ENCODE results near the gene C1S.

C1S gene

GRCh38 chr12:7116916-7117315 is 56.4 kb downstream of the C1S start:
- H2BK12ac ChIP-seq (ENCODE audit: low read length) = no peak overlapping the region
- no CpG with 5 or more reads among the region's 9 CpGs for WGBS (ENCODE audit: extremely low coverage, insufficient coverage, insufficient read length)

GRCh38 chr12:7117670-7118069 is 57.2 kb downstream of the C1S start:
- no peak overlapping the region for H4K91ac ChIP-seq (ENCODE audit: low read depth, low read length)
- H2AFZ ChIP-seq (ENCODE audit: insufficient read depth, low read length, poor library complexity) = no peak overlapping the region
- H2BK5ac ChIP-seq (ENCODE audit: low read depth, low read length, poor library complexity) = no peak overlapping the region
- no peak overlapping the region for H3K9ac ChIP-seq (ENCODE audit: low read length)
- H3K4me3 ChIP-seq (ENCODE audit: low read depth, low read length) = no peak overlapping the region
- H4K8ac ChIP-seq (ENCODE audit: low read depth, low read length) = no peak overlapping the region
- H3K4me1 ChIP-seq (ENCODE audit: control insufficient read depth in 1 of 2, insufficient read depth in 2 of 2, low read length in 2 of 2) = no peaks in the 10 kb centered on the region
- H3K27ac ChIP-seq (ENCODE audit: low read depth, low read length) = no peak overlapping the region
- H4K12ac ChIP-seq (ENCODE audit: low read depth, low read length) = no peak overlapping the region
- no peak overlapping the region for H3K4me2 ChIP-seq (ENCODE audit: low read length)
- H2BK12ac ChIP-seq (ENCODE audit: low read length) = no peak overlapping the region
- no peak overlapping the region for H3K18ac ChIP-seq (ENCODE audit: low read length)
- no peaks in the 10 kb centered on the region for H3K27me3 ChIP-seq (ENCODE audit: insufficient read depth, low read length)
- no CpG with 5 or more reads among the region's 3 CpGs for WGBS (ENCODE audit: extremely low coverage, insufficient coverage, insufficient read length)
- peaks cover 5 to 10% of the 10 kb centered on the region in 2 experiments for H3K36me3 ChIP-seq (ENCODE audit: control insufficient read depth in 1 of 2, insufficient read depth in 2 of 2, low read length in 2 of 2)
- no peak overlapping the region for H3K14ac ChIP-seq (ENCODE audit: low read length)
- no peaks in the 10 kb centered on the region for H3K79me2 ChIP-seq (ENCODE audit: control insufficient read depth, insufficient read depth, low read length, poor library complexity)
- H3K9me3 ChIP-seq (ENCODE audit: insufficient read depth, low read depth, low read length) = peaks cover 4% of the 10 kb centered on the region
- no peak overlapping the region for H2AK5ac ChIP-seq (ENCODE audit: low read length)
- no peaks in the 10 kb centered on the region for H3K79me1 ChIP-seq (ENCODE audit: low read length)
- no peak overlapping the region for H3K23ac ChIP-seq (ENCODE audit: low read length)
- H2BK120ac ChIP-seq (ENCODE audit: insufficient read depth, low read length, poor library complexity) = no peak overlapping the region
- DNase-seq = no peak
- no peak overlapping the region for H3K4ac ChIP-seq (ENCODE audit: low read depth, low read length)

More at GRCh38 chr12:7116916-7117315, 56.4 kb downstream of the C1S start:
- no peaks in the 10 kb centered on the region for H3K4me1 ChIP-seq (ENCODE audit: control insufficient read depth in 1 of 2, insufficient read depth in 2 of 2, low read length in 2 of 2)
- H3K14ac ChIP-seq (ENCODE audit: low read length) = no peak overlapping the region
- no peak overlapping the region for H2BK120ac ChIP-seq (ENCODE audit: insufficient read depth, low read length, poor library complexity)
- no peak overlapping the region for H2BK5ac ChIP-seq (ENCODE audit: low read depth, low read length, poor library complexity)
- H3K36me3 ChIP-seq (ENCODE audit: control insufficient read depth in 1 of 2, insufficient read depth in 2 of 2, low read length in 2 of 2) = peaks cover 5 to 10% of the 10 kb centered on the region in 2 experiments
- no peak overlapping the region for H4K8ac ChIP-seq (ENCODE audit: low read depth, low read length)
- no peaks in the 10 kb centered on the region for H3K27me3 ChIP-seq (ENCODE audit: insufficient read depth, low read length)
- H3K79me1 ChIP-seq (ENCODE audit: low read length) = no peaks in the 10 kb centered on the region
- H3K9ac ChIP-seq (ENCODE audit: low read length) = no peak overlapping the region
- H3K18ac ChIP-seq (ENCODE audit: low read length) = no peak overlapping the region
- no peak overlapping the region for H4K91ac ChIP-seq (ENCODE audit: low read depth, low read length)
- H4K12ac ChIP-seq (ENCODE audit: low read depth, low read length) = no peak overlapping the region
- H2AFZ ChIP-seq (ENCODE audit: insufficient read depth, low read length, poor library complexity) = no peak overlapping the region
- peaks cover 2% of the 10 kb centered on the region for H3K9me3 ChIP-seq (ENCODE audit: insufficient read depth, low read depth, low read length)
- no peak overlapping the region for H3K23ac ChIP-seq (ENCODE audit: low read length)
- no peak overlapping the region for H3K4me2 ChIP-seq (ENCODE audit: low read length)
- H3K79me2 ChIP-seq (ENCODE audit: control insufficient read depth, insufficient read depth, low read length, poor library complexity) = no peaks in the 10 kb centered on the region
- DNase-seq = no peak
- H2AK5ac ChIP-seq (ENCODE audit: low read length) = no peak overlapping the region
- H3K27ac ChIP-seq (ENCODE audit: low read depth, low read length) = no peak overlapping the region
- H3K4me3 ChIP-seq (ENCODE audit: low read depth, low read length) = no peak overlapping the region
- no peak overlapping the region for H3K4ac ChIP-seq (ENCODE audit: low read depth, low read length)

DNA sequence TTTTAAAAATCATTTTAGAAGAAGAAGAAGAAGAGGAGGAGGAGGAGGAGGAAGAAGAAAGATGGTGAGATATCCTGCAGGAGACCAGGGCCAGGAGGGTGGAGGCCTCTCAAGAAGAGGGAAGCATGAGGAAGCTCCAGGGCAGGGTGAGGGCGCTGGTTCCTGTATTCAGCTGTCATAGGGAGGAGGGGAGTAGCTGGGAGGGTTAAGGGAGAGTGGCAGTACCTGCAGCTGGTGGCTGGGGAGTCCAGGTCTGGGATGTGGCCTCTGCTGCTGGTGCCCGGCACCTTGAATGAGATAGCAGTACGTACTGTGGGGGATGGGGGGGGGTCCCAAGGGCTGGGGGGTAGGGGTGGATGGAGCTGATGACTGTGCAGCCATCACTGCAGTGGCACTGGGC is 58.4 kb downstream of the C1S start:
- Histone ChIP-seq H4K91ac (ENCODE audit: low read depth, low read length) (no peak overlapping the region), H3K18ac (ENCODE audit: low read length) (no peak overlapping the region), H2BK120ac (ENCODE audit: insufficient read depth, low read length, poor library complexity) (no peak overlapping the region), H2BK12ac (ENCODE audit: low read length) (no peak overlapping the region), H3K9ac (ENCODE audit: low read length) (no peak overlapping the region), H3K27ac (ENCODE audit: low read depth, low read length) (no peak overlapping the region), H2AFZ (ENCODE audit: insufficient read depth, low read length, poor library complexity) (no peak overlapping the region), H2BK5ac (ENCODE audit: low read depth, low read length, poor library complexity) (no peak overlapping the region), H3K4ac (ENCODE audit: low read depth, low read length) (no peak overlapping the region), H3K9me3 (ENCODE audit: insufficient read depth, low read depth, low read length) (peaks cover 6% of the 10 kb centered on the region), H3K14ac (ENCODE audit: low read length) (no peak overlapping the region), H3K4me3 (ENCODE audit: low read depth, low read length) (no peak overlapping the region), H3K27me3 (ENCODE audit: insufficient read depth, low read length) (no peaks in the 10 kb centered on the region), H2AK5ac (ENCODE audit: low read length) (no peak overlapping the region), H3K4me1 (ENCODE audit: control insufficient read depth in 1 of 2, insufficient read depth in 2 of 2, low read length in 2 of 2) (no peaks in the 10 kb centered on the region), H3K79me1 (ENCODE audit: low read length) (no peaks in the 10 kb centered on the region), H4K8ac (ENCODE audit: low read depth, low read length) (no peak overlapping the region), H3K36me3 (ENCODE audit: control insufficient read depth in 1 of 2, insufficient read depth in 2 of 2, low read length in 2 of 2) (peaks cover 5 to 10% of the 10 kb centered on the region in 2 experiments), H3K79me2 (ENCODE audit: control insufficient read depth, insufficient read depth, low read length, poor library complexity) (no peaks in the 10 kb centered on the region), H3K23ac (ENCODE audit: low read length) (no peak overlapping the region), H4K12ac (ENCODE audit: low read depth, low read length) (no peak overlapping the region), H3K4me2 (ENCODE audit: low read length) (no peak overlapping the region)
- WGBS (ENCODE audit: extremely low coverage, insufficient coverage, insufficient read length) = no CpG with 5 or more reads among the region's 3 CpGs
- no peak for DNase-seq

DNA sequence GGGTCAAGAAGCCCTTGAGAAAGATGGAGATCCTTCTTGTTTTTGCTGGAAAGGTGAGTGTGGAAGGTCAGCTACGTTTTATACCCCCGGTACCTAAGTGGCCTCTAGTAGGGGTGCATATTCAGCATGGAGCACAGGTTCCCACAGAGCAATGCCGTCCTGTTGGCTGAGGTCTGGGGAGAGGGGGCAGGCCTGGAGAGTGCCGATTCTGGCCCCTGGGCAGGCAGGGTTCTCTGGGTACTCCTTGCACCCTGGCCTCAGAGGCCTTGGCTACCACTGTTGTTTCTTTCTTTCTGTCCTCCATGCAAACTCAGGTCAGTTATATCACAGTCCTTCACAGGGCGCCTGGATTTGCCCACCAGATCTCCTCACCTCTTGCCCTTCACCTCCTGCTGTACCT is 59.6 kb downstream of the C1S start:
- H3K27me3 ChIP-seq (ENCODE audit: insufficient read depth, low read length) = no peaks in the 10 kb centered on the region
- H3K79me1 ChIP-seq (ENCODE audit: low read length) = no peaks in the 10 kb centered on the region
- H4K12ac ChIP-seq (ENCODE audit: low read depth, low read length) = no peak overlapping the region
- no peak overlapping the region for H3K4me3 ChIP-seq (ENCODE audit: low read depth, low read length)
- H3K23ac ChIP-seq (ENCODE audit: low read length) = no peak overlapping the region
- WGBS (ENCODE audit: extremely low coverage, insufficient coverage, insufficient read length) = no CpG with 5 or more reads among the region's 5 CpGs
- no peak overlapping the region for H4K8ac ChIP-seq (ENCODE audit: low read depth, low read length)
- no peak overlapping the region for H2BK5ac ChIP-seq (ENCODE audit: low read depth, low read length, poor library complexity)
- no peak overlapping the region for H3K4ac ChIP-seq (ENCODE audit: low read depth, low read length)
- no peak overlapping the region for H3K18ac ChIP-seq (ENCODE audit: low read length)
- H3K36me3 ChIP-seq (ENCODE audit: control insufficient read depth in 1 of 2, insufficient read depth in 2 of 2, low read length in 2 of 2) = peaks cover 2 to 7% of the 10 kb centered on the region in 2 experiments
- H3K9me3 ChIP-seq (ENCODE audit: insufficient read depth, low read depth, low read length) = peaks cover 6% of the 10 kb centered on the region
- H4K91ac ChIP-seq (ENCODE audit: low read depth, low read length) = no peak overlapping the region
- no peak overlapping the region for H3K27ac ChIP-seq (ENCODE audit: low read depth, low read length)
- H3K79me2 ChIP-seq (ENCODE audit: control insufficient read depth, insufficient read depth, low read length, poor library complexity) = no peaks in the 10 kb centered on the region
- no peak overlapping the region for H3K9ac ChIP-seq (ENCODE audit: low read length)
- H2AK5ac ChIP-seq (ENCODE audit: low read length) = no peak overlapping the region
- DNase-seq = no peak
- H2AFZ ChIP-seq (ENCODE audit: insufficient read depth, low read length, poor library complexity) = no peak overlapping the region
- H3K14ac ChIP-seq (ENCODE audit: low read length) = no peak overlapping the region
- no peak overlapping the region for H2BK120ac ChIP-seq (ENCODE audit: insufficient read depth, low read length, poor library complexity)
- H2BK12ac ChIP-seq (ENCODE audit: low read length) = no peak overlapping the region
- no peak overlapping the region for H3K4me2 ChIP-seq (ENCODE audit: low read length)
- H3K4me1 ChIP-seq (ENCODE audit: control insufficient read depth in 1 of 2, insufficient read depth in 2 of 2, low read length in 2 of 2) = no peaks in the 10 kb centered on the region
